Neural progenitor cell (in vitro differentiated cells): ENCODE results near the gene FADS1. TPM values are rescaled to one million over a fixed set of nuclear protein-coding genes. Genes with fewer than 3 reads are reported as not detected.

Source experiments
- DNase-seq: peaks from one replicate; pipeline ENCODE4 v3.0.0-alpha.2; 2016; ENCODE audit warnings: low spot score
- H2AFZ ChIP-seq: fragments of 200-600 bp; sonication (generic); replicated peaks from 2 replicates; pipeline ENCODE4 v1.6.1; 2016; ENCODE audit warnings: antibody characterized with exemption
- H3F3A ChIP-seq: fragments of 200-600 bp; sonication (generic); 2 replicates; pipeline ENCODE4 v1.6.1; 2016; ENCODE audit warnings: antibody characterized with exemption, low read depth
- H3K27ac ChIP-seq: fragments of 200-600 bp; sonication (generic); 2 replicates; pipeline ENCODE4 v1.5.1; 2016; ENCODE audit warnings: mild to moderate bottlenecking
- H3K27me3 ChIP-seq: fragments of 200-600 bp; sonication (generic); 2 replicates; pipeline ENCODE4 v1.6.1; 2016; ENCODE audit warnings: mild to moderate bottlenecking, moderate library complexity
- H3K36me3 ChIP-seq: fragments of 200-600 bp; sonication (generic); 2 replicates; pipeline ENCODE4 v1.5.1; 2016
- H3K4me1 ChIP-seq: fragments of 200-600 bp; sonication (generic); 2 replicates; pipeline ENCODE4 v1.6.1; 2016; ENCODE audit warnings: mixed run types
- H3K4me2 ChIP-seq: fragments of 200-600 bp; sonication (generic); 2 replicates; pipeline ENCODE4 v1.6.1; 2016
- H3K4me3 ChIP-seq: fragments of 200-600 bp; sonication (generic); 2 replicates; pipeline ENCODE4 v1.5.1; 2016
- H3K79me2 ChIP-seq: fragments of 200-600 bp; sonication (generic); 2 replicates; pipeline ENCODE4 v1.6.1; 2016; ENCODE audit warnings: low read depth
- H3K9ac ChIP-seq: fragments of 200-600 bp; sonication (generic); 2 replicates; pipeline ENCODE4 v1.6.1; 2016
- H3K9me3 ChIP-seq: fragments of 200-600 bp; sonication (generic); 2 replicates; pipeline ENCODE4 v1.5.1; 2016; ENCODE audit warnings: low read depth
- H4K20me1 ChIP-seq: fragments of 200-600 bp; sonication (generic); 2 replicates; pipeline ENCODE4 v1.6.1; 2016; ENCODE audit warnings: low read depth
- H3K27ac Mint-ChIP-seq: 3 replicates; pipeline ENCODE4 v1.8.0; 2021; ENCODE audit warnings: mixed read lengths
- H3K27me3 Mint-ChIP-seq: 2 replicates; pipeline ENCODE4 v1.8.0; 2022; ENCODE audit warnings: low read depth, mild to moderate bottlenecking, inconsistent platforms, moderate library complexity, mixed read lengths; ENCODE audit not compliant: insufficient read depth
- H3K36me3 Mint-ChIP-seq: 3 replicates; pipeline ENCODE4 v1.8.0; 2021; ENCODE audit warnings: mixed read lengths
- H3K4me1 Mint-ChIP-seq: 3 replicates; pipeline ENCODE4 v1.8.0; 2021; ENCODE audit warnings: mixed read lengths
- H3K4me3 Mint-ChIP-seq: 3 replicates; pipeline ENCODE4 v1.8.0; 2021; ENCODE audit warnings: mild to moderate bottlenecking, moderate library complexity, mixed read lengths
- H3K9me3 Mint-ChIP-seq: 3 replicates; pipeline ENCODE4 v1.8.0; 2020; ENCODE audit warnings: mixed read lengths
- EZH2 ChIP-seq: fragments of 200-600 bp; sonication (generic); IDR thresholded peaks from 2 replicates; pipeline ENCODE4 v1.6.1; 2017; ENCODE audit warnings: antibody characterized with exemption, mild to moderate bottlenecking, moderate library complexity
- EZH2phosphoT487 ChIP-seq: fragments of 200-600 bp; sonication (generic); IDR thresholded peaks from 2 replicates; pipeline ENCODE4 v1.6.1; 2017; ENCODE audit warnings: antibody characterized with exemption
- total RNA-seq: library from RNA; depleted of rRNA; stranded (reverse); fragments of >200 nt; gene quantifications from 2 replicates; pipeline ENCODE4 v1.2.3, GENCODE V29; 2015; ENCODE audit warnings: low replicate concordance
- TF ChIP-seq, protein P1 (sequence below): fragments of 200-600 bp; sonication (generic); IDR thresholded peaks from 2 replicates; pipeline ENCODE4 v1.5.1; 2017; ENCODE audit warnings: antibody characterized with exemption, mild to moderate bottlenecking

FADS1 gene
- total RNA-seq, 1 donor from 2014 or later: 163 TPM

DNA sequence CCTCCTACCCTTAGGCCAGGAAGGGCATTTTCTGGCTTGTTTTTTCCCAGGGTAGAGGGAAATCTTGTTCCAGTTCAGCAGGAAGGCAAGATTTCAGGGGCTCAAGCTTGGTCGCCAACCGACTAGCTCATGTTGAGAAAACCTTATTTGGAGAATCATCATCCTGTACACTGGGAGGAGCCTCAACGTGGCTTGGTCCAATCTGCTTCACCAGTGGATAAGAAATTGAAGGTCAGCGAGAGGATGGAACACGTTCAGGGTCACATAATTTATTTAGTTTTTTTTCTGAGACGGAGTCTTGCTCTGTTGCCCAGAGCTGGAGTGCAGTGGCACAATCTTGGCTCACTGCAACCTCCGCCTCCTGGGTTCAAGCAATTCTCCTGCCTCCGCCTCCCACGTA, 31.8 kb upstream of the FADS1 start:
- Histone ChIP-seq H3K27ac (no peak overlapping the region), H3K9me3 (no peaks in the 10 kb centered on the region), H2AFZ (no peak overlapping the region), H3K4me1 (no peaks in the 10 kb centered on the region), H3K4me3 (no peak overlapping the region), H3K27me3 (no peaks in the 10 kb centered on the region), H3K4me2 (no peak overlapping the region), H3K9ac (no peak overlapping the region), H3F3A (peaks cover 21% of the 10 kb centered on the region), H3K79me2 (peaks cover 38% of the 10 kb centered on the region), H4K20me1 (peaks cover 41% of the 10 kb centered on the region), H3K36me3 (peaks cover 19% of the 10 kb centered on the region)
- H3K36me3 Mint-ChIP-seq: peaks cover 43% of the 10 kb centered on the region
- TF ChIP-seq, protein P1, sequence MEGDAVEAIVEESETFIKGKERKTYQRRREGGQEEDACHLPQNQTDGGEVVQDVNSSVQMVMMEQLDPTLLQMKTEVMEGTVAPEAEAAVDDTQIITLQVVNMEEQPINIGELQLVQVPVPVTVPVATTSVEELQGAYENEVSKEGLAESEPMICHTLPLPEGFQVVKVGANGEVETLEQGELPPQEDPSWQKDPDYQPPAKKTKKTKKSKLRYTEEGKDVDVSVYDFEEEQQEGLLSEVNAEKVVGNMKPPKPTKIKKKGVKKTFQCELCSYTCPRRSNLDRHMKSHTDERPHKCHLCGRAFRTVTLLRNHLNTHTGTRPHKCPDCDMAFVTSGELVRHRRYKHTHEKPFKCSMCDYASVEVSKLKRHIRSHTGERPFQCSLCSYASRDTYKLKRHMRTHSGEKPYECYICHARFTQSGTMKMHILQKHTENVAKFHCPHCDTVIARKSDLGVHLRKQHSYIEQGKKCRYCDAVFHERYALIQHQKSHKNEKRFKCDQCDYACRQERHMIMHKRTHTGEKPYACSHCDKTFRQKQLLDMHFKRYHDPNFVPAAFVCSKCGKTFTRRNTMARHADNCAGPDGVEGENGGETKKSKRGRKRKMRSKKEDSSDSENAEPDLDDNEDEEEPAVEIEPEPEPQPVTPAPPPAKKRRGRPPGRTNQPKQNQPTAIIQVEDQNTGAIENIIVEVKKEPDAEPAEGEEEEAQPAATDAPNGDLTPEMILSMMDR: no peak
- TF ChIP-seq EZH2 (no peak), EZH2phosphoT487 (no peak)
- no peak for DNase-seq
- no peaks in the 10 kb centered on the region for H3K4me1 Mint-ChIP-seq
- no peak overlapping the region for H3K4me3 Mint-ChIP-seq
- H3K27ac Mint-ChIP-seq: no peak overlapping the region
- H3K9me3 Mint-ChIP-seq: no peaks in the 10 kb centered on the region
- H3K27me3 Mint-ChIP-seq: peaks cover 2% of the 10 kb centered on the region

DNA sequence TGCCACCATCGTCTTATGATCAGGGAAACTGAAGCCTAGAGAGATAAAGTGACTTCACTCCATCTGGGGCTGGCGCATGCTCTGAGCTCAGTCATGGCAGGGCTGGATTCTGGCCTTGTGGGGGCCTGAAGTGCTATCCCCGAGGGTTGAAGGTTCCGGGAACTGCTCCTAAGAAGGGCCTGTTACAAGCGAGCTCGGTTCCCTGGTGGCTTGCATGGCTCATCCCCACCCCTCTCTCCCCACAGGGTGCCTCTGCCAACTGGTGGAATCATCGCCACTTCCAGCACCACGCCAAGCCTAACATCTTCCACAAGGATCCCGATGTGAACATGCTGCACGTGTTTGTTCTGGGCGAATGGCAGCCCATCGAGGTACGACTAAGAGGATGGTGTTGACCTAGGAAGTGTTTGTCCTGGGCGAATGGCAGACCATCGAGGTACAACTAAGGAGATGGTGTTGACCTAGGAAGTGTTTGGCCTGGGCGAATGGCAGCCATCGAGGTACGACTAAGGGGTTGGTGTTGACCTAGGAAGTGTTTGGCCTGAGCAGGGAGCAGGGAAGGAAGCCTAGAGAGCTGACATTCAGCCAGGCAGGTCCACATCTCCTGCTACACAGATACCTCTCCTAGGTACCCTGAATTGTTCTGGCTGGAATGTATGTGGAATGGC, 31.2 kb upstream of the FADS1 start:
- peaks cover 27% of the 10 kb centered on the region for H3F3A ChIP-seq
- no peaks in the 10 kb centered on the region for H3K9me3 Mint-ChIP-seq
- peaks cover 45% of the 10 kb centered on the region for H3K36me3 Mint-ChIP-seq
- no peak overlapping the region for H3K27ac ChIP-seq
- H3K36me3 ChIP-seq: peaks cover 19% of the 10 kb centered on the region
- no peaks in the 10 kb centered on the region for H3K4me1 ChIP-seq
- H3K27ac Mint-ChIP-seq: no peak overlapping the region
- no peaks in the 10 kb centered on the region for H3K4me1 Mint-ChIP-seq
- no peaks in the 10 kb centered on the region for H3K27me3 ChIP-seq
- H2AFZ ChIP-seq: no peak overlapping the region
- H3K4me3 Mint-ChIP-seq: no peak overlapping the region
- no peak for DNase-seq
- no peak overlapping the region for H3K4me2 ChIP-seq
- H3K79me2 ChIP-seq: peaks cover 44% of the 10 kb centered on the region
- H3K27me3 Mint-ChIP-seq: peaks cover 2% of the 10 kb centered on the region
- no peak overlapping the region for H3K4me3 ChIP-seq
- H4K20me1 ChIP-seq: peaks cover 42% of the 10 kb centered on the region
- H3K9ac ChIP-seq: no peak overlapping the region
- TF ChIP-seq, protein P1: no peak
- TF ChIP-seq EZH2phosphoT487: no peak
- TF ChIP-seq EZH2: no peak
- no peaks in the 10 kb centered on the region for H3K9me3 ChIP-seq

- no peak for DNase-seq
- Histone ChIP-seq H3K79me2 (peaks cover 54% of the 10 kb centered on the region), H4K20me1 (peaks cover 30% of the 10 kb centered on the region), H3K4me3 (no peak overlapping the region), H3K4me2 (no peak overlapping the region), H2AFZ (no peak overlapping the region), H3K9ac (no peak overlapping the region), H3K27ac (no peak overlapping the region), H3K4me1 (no peaks in the 10 kb centered on the region), H3K36me3 (peaks cover 19% of the 10 kb centered on the region), H3K27me3 (no peaks in the 10 kb centered on the region), H3F3A (peaks cover 25% of the 10 kb centered on the region), H3K9me3 (no peaks in the 10 kb centered on the region)
- peaks cover 44% of the 10 kb centered on the region for H3K36me3 Mint-ChIP-seq
- H3K4me3 Mint-ChIP-seq: no peak overlapping the region
- no peak overlapping the region for H3K27ac Mint-ChIP-seq
- H3K27me3 Mint-ChIP-seq: peaks cover 2% of the 10 kb centered on the region
- no peaks in the 10 kb centered on the region for H3K4me1 Mint-ChIP-seq
- TF ChIP-seq EZH2phosphoT487 (no peak), EZH2 (no peak)
- TF ChIP-seq, protein P1: no peak
- H3K9me3 Mint-ChIP-seq: no peaks in the 10 kb centered on the region
These were observed 29.7 kb upstream of the FADS1 start for GRCh38 chr11:61846362-61847020.
